D721Med (cell line): ENCODE results near the gene FOXP1.

Experiments used
- DNase-seq: peaks from one replicate; pipeline ENCODE4 v3.0.0; 2011; ENCODE audit warnings: low spot score; ENCODE audit not compliant: insufficient read length
- FAIRE-seq: peaks from 2 replicates; lab custom pipeline; 2011; peaks lifted over from hg19 to GRCh38; lab: Jason Lieb, UNC
- TF ChIP-seq, protein P1 (sequence below): IDR thresholded peaks from 2 replicates; pipeline ENCODE4 v1.5.1; 2012; ENCODE audit warnings: mild to moderate bottlenecking, control low read depth; ENCODE audit not compliant: insufficient read depth; ENCODE audit errors: missing control alignments

The FOXP1 gene

DNA sequence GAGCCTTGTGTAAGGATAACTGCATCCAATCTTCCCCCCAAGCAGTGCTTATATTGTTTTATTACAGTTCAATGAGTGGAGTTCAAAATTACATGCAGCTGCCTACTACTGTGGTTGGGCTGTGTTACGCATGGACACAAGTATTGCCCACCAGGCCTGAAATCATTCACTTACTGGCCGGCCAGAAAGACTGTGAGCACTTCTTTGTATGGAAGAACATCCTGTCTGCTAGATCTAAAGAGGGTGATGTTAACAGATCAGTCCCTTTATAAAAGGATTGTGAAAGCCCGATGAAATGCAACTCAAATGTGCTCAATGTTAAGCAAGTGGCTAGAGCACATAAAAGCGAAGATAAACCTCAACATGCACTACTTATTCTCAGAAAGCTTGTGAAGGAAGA, 132.5 kb downstream of the FOXP1 start:
- TF ChIP-seq, protein P1, sequence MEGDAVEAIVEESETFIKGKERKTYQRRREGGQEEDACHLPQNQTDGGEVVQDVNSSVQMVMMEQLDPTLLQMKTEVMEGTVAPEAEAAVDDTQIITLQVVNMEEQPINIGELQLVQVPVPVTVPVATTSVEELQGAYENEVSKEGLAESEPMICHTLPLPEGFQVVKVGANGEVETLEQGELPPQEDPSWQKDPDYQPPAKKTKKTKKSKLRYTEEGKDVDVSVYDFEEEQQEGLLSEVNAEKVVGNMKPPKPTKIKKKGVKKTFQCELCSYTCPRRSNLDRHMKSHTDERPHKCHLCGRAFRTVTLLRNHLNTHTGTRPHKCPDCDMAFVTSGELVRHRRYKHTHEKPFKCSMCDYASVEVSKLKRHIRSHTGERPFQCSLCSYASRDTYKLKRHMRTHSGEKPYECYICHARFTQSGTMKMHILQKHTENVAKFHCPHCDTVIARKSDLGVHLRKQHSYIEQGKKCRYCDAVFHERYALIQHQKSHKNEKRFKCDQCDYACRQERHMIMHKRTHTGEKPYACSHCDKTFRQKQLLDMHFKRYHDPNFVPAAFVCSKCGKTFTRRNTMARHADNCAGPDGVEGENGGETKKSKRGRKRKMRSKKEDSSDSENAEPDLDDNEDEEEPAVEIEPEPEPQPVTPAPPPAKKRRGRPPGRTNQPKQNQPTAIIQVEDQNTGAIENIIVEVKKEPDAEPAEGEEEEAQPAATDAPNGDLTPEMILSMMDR = no peak
- DNase-seq (no peak), FAIRE-seq (no peak)

DNA sequence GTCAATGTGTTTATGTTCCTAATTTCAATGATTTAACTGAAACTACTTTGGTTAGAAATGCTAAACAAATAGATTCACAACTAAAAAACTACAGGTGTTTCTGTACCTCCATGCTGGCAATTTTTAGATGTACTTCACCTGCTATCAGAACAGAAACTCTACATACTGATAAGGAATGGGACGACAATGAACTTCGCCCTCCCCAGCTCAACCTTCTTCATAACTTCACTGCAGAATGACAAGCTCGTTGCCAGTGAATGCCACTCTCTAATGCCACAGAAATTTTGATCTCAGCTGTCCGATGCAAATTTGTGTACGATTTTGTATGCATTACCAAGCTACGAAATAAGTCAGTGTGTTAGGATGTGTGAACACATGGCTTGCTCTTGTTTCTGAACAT, 133.4 kb downstream of the FOXP1 start:
- DNase-seq = no peak
- FAIRE-seq = no peak
- TF ChIP-seq, protein P1 = no peak

DNA sequence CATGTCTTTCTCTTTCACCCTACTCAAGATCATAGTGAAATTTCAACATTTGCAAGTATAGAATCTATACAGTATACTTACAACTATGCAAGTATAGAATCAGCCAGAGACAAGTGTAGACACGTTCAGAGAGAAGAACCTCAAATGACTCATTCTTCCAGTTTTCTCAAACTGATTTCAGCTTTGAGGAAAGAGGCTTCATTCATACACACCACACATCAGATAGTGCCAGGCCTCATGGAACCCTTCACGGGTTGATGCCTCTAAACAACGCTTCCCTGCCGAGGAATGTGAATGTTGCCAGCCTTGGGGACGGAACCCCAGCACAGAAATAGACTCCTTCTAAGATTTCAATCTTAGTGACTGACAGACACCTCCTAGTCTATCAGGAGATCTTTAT, 135.7 kb downstream of the FOXP1 start:
- DNase-seq (no peak), FAIRE-seq (no peak)
- TF ChIP-seq, protein P1 = no peak

DNA sequence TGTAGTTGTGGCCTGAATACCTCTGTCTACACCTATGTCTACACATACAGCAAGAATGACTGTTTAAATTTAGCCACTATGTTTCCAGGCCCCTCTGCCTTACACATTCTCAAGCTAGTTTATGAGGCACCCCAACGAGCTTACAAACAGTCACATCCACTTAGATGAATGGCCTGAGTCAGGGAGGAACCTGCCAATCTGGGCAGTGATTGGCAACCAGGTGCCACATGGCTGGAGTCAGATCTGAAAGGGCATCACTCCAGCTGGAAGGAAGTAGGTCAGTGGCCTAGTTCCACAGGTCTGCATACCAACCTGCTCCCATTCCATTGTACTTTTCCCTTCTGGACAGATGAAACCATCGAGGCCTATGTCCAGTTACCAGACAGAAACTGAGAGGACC, 136.3 kb downstream of the FOXP1 start:
- no peak for DNase-seq
- FAIRE-seq = no peak
- TF ChIP-seq, protein P1 = no peak

DNA sequence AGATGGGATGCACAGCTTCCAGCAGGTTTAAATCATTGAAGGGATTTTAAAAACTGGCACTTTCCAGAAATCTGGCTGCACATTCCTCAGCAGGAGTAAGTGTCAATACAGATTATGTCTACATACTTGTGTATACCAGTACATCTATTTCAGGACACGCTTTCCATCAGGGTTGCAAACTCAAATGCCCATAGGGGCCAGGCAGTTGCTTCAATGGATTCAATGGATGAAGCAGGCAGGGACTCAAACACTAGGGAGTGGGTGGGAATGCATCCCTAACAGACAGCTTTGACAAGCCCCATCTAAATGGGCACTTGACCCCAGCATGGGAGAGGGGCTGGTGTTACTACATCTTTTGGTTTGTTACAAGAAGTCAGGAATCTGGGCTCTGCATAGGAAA, 136.8 kb downstream of the FOXP1 start:
- DNase-seq = no peak
- no peak for FAIRE-seq

DNA sequence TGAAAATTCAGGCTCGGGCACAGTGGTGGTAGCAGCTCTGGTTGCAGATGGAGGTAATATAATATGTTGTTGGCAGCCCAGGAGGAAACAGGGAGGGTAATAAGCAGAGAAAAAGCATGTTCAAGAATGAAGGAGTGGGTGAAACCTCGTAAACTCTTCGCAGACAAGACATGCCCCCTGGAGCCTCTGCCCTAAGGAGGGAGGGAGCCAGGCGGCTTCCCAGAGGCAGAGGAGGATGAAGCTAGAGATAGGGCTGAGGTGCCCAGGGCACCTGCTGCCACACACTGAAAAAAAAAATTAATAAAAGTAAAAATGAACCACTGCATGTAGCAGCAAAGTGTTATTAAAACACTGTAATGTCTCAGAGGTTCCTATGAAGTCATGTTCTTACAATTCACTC, 137.3 kb downstream of the FOXP1 start:
- FAIRE-seq (no peak), DNase-seq (no peak)
- TF ChIP-seq, protein P1 = no peak

More for the DNA sequence above, 136.8 kb downstream of the FOXP1 start:
- TF ChIP-seq, protein P1 = no peak

DNA sequence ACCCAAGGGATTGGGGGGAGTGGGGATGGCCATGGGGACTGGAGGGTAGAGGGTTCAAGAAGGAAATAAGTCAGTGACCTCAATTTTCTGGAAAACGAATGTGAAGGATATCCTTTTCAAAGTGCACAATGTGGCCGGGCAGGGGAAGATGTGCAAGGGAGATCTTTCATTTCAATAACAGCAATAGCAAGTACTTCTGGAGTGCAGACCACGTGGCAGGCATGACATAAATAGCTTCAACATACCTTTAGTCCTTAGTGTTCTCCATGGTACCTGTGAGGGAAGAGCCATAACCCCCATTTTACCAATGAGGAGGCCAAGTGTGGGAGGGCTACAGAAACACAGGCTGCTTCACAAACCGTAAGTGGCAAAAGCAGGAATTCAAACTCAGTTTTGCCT, 138.7 kb downstream of the FOXP1 start:
- no peak for FAIRE-seq
- TF ChIP-seq, protein P1 = no peak

More for the DNA sequence above, 138.7 kb downstream of the FOXP1 start:
- no peak for DNase-seq
